ELR (cell line): ENCODE data around the gene GGCX.

Source experiments
- DNase-seq: peaks from one replicate; pipeline ENCODE4 v3.0.0-alpha.2; 2015; ENCODE audit warnings: low read depth

Gene GGCX

DNA sequence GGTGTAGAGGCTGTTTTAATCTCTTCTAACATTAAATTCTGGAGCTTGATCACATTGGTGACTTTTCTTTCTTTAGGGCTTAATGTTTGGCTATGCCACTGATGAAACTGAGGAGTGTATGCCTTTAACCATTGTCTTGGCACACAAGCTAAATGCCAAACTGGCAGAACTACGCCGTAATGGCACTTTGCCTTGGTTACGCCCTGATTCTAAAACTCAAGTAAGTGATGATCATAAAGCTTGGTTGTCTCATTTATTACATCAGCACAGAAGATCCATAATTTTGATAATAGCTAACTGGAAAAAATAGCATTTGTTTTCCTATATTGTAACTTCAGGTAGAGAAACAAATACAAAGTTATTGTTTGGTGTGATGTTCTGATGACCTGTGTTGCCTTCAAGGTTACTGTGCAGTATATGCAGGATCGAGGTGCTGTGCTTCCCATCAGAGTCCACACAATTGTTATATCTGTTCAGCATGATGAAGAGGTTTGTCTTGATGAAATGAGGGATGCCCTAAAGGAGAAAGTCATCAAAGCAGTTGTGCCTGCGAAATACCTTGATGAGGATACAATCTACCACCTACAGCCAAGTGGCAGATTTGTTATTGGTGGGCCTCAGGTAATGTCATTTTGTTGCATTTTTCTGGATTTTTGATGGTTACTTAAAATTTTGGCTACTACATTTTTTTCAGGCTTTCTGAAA is 19.4 kb downstream of the GGCX start:
- DNase-seq, result no peak

DNA sequence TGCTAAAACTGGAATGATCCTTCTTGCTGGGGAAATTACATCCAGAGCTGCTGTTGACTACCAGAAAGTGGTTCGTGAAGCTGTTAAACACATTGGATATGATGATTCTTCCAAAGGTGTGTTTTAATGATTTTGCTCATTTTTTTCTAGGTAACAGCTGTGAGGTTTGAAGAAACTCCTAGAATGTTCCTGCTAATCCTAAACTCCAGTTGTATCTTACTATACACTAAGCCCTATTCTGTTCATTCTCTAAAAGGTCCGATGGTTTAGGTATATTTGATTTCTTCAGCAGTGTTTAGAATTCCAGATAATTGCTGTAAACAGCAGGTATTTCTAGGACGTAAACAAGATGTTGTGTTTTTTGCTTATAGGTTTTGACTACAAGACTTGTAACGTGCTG is 20.0 kb downstream of the GGCX start:
- DNase-seq, result no peak

DNA sequence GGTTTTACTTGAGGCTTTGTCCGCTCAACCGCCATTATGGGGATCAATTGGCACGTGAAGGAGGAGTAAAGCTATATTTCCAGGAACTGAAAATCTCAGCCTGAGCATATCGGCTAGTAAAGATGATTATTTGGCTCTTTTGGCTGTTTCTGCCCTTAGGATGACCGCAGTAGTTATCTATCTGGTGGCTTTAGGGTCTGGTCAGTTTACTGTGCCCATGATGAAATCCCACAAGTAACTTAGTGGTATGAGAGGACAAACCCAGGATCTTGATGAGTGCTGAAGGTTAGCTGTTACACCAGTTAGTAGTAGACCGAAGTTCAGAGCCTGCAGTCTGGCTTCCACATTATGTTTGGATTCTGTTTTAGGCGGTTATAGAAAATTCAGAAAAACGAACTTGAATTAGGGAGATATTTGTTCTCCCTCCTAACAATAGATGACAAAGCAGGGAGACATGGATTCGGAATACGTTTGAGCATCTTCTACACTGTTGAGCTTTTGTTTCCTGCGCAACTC is 21.1 kb downstream of the GGCX start:
- peak; percentile 41 for DNase-seq

DNA sequence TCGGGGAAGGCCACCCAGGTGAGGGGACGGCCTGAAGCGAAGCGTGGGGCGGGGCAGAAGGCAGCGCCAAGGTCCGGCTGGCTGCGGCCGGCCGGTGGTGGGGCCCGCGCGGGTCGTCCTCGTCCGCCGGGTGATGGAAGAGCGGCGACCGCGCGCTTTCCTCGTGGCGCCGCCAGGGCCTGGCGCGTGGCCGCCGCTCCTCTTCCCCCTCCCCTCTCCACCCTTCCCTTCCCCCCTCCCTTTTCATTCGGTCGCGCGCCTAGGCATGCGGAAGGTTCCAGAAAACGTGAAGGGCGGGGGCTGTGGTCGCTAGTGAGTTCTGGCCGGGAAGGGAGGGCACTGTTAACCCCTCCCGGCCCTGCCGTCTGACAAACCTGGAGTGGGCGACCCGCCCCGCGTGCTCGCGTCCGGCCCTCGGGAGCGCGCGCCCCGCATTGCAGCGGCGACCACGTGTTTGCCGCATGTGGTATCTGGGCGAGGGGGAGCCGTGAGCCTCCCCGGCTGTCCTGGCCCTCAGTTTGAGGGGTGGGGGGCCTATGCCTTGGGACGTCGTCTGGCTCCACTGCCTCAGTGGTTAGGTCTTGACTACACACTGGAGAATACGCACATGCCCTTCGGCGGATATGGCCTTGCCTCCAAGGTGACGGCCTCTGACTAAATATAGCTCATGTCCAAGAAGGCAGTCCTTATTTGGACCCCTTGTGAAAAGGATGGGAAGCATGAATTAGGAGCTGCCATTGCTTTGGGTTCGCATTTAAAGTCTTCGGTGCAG is 21.7 kb downstream of the GGCX start:
- DNase-seq, result peak; percentile 70

DNA sequence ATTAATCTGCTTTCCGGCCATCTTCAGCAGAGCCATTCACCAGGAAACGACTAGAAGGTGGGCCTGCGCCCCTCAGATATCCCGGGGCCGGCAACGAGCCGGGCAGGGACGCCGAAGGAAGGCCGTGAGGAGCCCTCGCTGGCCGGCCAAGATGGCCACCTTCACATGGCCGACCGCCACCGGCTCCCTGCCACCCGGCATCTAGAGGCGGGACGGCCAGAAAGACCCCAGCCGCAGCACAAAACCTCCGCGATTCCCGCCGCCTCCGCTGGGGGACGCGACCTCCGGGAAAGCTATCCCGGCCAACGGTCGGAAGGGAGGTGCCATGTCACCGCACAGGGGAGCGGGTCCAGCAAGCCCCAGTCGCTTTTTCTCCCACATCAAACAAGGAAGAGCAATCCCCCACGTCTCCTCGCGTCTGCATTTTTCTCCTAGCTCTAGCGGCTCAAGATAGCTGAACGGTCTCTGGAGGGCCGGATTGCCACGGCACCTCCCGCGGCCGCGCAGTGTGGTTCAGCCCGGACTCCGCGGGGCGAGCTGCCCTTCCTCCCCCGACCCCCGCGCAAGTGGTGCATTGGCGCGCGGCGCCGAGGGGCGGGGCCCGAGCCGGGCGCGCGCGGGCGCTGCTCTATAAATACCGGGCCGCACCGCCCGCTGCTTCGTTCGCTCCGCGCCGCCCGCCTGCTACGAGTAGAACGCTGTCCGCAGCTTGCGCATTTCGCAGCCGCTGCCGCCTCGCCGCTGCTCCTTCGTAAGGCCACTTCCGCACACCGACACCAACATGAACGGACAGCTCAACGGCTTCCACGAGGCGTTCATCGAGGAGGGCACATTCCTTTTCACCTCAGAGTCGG is 22.6 kb downstream of the GGCX start, which contains the start of gene MAT2A:
Gene MAT2A, plus strand, starts transcription at position 662 of the 854 bp plus-strand sequence. Its CDS starts 120 bp downstream, at position 782.
- DNase-seq, result peak; percentile 95

DNA sequence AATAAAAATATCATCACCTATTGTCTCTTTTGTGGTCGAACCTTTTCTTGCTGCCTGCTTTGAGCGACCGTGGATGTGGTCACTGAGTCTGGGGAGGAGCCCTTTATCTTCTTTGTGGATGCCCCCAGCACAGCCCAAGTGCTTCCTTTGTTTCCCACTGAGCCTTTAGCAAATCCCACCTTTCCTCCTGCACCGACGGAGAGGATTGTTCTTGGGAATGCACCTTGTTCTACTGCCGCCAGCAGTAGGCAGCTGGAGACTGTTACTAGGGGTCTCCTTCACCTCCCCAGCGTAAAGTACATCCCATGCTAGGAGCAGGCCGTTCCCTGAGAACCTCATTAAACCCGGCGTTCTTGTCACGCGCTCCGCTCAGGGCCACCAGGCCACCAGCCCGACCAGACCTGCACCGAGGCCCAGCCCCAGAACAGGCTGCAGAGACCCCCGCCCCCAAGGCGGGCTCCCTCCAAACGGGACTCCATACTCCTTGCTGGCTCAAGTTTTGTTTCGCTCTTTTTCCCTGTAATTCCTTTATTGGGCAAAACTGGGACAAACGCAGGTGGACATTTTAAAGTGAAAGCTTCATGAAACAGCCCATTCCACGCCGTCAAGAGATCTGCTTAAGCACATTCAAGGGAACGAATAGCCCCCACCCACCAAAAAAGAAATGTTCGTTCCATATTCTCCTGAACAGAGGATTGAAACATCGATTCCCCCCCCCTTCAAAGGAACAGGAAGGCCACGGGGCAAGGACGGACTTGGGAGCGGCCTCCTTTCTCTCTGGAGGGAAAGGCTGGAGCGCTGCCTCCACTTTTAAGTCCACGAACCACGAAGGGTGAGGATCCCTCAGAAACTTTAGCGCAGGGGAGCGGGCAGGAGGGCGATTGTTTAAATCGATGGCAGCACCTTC is 23.4 kb downstream of the GGCX start:
- DNase-seq, result peak; percentile 64

DNA sequence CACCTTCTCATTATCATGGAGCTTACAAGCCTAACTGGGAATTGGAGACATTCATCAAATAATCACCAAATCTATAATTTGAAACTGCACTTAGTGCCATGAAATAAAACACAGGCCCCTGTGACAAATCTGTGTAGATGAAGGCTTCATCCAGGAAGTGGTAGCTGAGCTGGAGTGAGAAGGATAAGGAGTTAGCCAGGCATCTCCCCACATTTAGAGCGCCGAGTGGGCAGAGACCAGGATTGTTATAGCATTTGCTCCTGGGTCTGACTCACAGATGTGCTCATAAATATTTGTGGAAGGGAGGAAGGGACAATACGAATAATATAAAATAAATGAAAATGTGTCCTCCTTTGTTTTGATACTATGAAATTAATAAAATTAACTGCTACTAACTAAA is 24.8 kb downstream of the GGCX start:
- peak; percentile 92 for DNase-seq

DNA sequence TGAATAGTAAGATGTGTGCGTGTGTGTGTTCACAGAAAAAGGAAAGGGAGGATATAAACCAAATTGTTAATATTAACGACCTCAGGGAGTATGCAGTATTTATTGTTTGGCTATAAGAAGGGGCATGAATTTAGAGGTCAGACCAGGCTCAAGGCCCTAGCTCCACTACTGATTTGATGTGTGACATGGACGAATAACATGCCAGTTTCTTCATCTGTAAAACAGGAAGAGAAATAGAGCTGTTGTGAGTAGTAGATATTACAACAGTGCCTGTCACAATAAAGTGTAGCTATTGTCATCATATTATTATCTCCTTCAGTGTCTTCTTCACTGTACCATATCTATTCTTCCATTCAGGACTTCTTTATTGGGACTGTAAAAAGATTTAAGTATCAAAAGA is 26.4 kb downstream of the GGCX start:
- no peak for DNase-seq

DNA sequence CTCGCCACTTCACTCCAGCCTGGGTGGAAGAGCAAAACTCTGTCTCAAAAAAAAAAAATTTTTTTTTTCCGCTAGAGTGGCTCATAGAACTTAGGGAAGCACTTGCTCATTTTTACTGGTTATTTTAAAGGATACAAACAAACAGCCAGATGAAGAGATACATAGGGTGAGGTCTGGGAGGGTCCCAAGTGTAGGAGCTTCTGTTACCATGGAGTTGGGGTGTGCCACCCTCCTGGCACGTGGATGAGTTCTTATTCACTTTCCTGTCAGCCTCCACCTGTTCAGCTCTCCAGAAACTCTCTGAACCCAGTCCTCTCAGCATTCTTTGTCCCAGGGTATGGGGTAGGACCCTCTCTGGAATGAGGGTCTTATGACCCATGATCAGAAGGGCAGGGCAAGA is 27.2 kb downstream of the GGCX start:
- DNase-seq, result no peak

DNA sequence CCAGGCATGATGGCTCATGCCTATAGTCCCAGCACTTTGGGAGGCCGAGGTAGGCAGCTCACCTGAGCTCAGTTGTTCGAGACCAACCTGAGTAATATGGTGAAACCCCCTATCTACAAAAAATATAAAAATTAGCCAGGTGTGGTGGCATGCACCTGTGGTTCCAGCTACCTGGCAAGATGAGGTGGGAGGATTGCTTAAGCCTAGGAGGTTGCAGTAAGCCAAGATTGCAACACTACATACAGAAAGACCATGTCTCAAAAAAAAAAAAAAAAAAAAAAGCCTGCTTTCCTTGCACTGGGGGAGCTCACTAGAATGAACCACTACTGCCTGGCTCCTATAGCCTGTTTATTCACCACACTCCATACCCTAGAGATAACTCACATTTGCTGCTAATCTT is 29.7 kb downstream of the GGCX start:
- DNase-seq, result no peak

DNA sequence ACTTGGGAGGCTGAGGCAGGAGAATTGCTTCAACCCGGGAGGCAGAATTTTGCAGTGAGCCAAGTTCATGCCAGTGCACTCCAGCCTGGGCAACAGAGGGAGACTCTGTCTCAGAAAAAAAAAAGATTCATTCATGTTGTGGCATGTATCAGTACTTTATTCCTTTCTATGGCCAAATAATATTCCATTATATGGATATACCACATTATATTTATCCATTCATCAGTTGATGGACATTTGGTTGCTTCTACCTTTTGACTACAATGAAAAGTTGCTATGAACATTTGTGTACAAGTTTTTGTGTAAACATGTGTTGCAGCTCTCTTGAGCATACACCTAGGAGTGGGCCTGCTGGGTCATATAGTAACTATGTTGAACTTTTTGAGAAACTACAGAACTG is 31.5 kb downstream of the GGCX start:
- DNase-seq, result no peak

DNA sequence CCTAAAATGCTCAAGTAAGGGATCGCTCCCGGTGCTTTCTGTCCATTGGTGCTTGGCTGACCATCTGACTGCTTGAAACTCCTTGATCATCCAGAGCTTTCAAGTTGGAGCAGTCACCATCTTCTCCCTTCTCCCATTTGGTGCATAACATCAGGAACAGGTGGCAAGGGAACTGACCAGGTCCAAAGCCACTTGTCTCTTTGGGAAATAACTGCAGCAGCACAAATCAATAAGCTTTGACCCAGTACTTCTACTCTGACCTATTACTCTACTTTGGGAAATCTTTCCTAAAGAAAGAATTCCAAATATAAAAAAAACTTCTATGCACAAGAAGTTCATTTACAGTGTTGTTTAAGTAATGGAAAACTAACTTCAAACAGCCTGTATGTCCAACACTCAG is 32.9 kb downstream of the GGCX start:
- DNase-seq, result no peak

DNA sequence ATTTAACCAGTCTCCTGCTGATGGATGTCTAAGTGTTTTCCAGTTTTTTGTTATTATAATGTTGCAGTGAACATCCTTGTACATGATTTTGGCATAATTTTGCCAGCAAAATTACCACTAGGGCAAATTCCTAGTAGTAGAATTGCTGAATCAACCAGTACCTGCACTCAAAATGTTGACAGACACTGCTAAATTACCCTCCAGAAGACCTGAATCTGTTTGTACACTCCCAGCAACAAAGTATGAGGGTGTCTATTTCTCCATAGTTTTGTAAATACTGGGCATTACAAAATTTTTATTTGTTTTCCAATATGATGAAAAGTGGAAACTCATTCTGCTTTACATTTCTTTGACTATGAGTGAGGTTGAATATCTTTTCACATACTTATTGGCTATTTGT is 33.5 kb downstream of the GGCX start:
- DNase-seq, result no peak

DNA sequence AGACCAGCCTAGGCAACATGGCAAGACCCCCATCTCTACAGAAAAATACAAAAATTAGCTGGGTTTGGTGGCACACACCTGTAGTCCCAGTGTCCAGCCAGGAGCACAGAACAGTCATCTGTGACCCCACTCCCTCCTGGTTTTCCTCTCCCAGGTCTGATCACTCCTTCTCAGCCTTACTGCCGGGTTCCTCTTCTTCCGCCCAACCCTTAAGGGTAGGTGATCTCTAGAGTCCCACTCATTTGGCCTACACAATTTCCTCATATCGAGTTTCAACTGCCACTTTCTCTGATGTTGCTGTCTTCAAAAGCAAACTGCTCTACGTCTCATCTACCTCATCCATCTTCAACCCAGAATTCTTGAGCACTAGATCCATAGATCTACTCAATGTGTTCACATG is 35.7 kb downstream of the GGCX start:
- DNase-seq, result no peak

DNA sequence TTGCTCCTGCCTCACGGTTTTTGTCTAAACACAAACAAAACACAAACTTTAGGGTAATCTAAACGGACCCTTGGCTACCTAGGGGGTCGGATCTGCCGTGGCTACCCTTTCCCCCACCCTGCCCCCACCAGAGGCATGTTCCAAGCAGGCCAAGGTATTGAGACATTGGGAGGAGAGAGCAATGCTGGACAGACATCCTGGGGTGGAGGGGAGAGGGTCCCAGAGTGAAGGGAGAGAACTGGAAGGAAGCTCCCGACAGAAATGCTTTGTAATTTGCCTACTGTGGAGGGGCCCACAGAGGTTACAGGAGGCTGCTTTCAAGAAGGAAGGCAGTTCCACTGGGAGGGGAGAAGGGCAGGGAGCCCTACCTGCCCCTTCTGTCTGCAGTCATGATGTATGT is 36.3 kb downstream of the GGCX start:
- DNase-seq, result no peak

DNA sequence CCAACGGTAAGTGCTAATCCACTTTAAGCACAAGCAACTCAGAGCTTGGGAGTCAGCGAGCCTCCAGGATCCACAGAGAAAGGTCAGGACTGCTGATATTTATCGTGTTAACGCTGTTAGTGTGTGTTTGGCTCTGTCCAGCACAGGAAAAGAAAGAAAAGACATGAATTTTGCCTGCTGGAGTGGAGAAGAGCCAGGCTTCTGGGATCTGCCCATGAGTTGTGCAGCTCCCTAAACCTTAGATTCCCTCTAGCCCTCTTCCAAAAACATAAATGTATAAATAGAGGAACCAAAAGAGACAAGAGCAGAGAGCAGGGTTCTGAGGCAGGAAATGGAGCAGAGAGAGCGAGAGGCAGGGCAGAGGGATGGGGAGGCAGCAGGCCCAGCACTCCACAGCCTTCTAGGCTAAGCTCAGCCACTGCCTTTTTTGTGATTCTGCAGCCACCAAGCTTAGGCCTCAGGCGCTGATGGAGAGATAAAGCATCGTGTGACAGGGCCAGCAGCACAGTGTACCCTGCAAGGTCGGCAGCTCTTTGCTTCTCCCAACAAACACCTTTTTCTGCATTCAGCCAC is 36.9 kb downstream of the GGCX start:
- no peak for DNase-seq

DNA sequence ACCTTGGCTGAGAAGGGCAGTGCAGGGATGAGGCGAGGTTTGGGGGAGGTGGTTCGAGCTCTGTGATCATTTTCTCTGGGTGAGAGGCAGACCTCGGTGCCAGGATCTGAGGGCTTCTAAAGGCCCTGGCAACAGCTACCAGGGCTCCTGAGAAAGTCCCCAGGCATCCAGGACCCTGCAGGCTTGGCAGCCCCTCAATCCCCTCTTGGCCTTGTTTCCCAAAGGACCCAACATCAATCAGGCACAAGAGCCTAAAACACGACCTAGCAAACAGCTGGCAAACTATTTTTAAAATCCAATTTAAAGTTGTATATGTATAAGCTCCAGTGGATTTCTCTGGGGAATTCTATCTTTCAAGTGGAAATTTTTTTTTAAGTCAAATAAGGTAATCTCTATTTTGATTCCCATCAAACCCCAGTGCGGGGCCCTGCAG is 37.4 kb downstream of the GGCX start:
- DNase-seq, result no peak

DNA sequence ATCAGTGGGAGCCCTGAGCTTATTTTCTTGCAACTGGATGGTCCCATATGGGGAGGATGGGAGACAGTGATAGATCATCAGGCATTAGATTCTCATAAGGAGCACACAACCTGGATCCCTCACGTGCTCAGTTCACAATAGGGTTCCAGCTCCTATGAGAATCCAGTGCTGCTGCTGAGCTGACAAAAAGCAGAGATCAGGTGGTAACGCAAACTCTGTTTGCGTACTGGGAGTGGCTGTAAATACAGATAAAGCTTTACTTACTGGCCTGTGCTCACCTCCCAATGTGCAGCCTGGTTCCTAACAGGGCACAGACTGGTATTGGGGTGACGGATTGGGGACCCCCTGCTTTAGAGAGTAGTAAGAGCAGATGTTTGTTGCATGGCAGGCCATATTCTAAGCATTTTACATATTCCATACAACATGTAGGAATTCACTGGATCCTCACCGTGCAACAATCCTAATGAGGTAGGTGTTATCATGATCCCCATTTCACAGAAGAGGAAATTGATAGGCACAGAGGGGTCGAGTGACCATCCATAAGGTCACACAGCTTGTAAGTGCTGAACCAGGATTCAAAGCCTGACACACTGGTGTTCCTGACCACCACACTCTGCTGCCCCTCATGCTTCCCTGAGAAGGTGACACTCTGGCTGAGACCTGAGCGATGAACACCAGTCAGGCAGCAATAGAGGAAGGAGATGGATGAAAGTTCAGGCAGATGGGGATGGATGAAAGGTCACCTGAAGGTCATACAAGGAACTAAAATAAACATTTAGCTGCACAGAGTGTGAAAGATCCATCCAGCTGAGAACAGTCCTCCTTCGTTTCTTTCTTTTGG is 38.0 kb downstream of the GGCX start:
- no peak for DNase-seq

DNA sequence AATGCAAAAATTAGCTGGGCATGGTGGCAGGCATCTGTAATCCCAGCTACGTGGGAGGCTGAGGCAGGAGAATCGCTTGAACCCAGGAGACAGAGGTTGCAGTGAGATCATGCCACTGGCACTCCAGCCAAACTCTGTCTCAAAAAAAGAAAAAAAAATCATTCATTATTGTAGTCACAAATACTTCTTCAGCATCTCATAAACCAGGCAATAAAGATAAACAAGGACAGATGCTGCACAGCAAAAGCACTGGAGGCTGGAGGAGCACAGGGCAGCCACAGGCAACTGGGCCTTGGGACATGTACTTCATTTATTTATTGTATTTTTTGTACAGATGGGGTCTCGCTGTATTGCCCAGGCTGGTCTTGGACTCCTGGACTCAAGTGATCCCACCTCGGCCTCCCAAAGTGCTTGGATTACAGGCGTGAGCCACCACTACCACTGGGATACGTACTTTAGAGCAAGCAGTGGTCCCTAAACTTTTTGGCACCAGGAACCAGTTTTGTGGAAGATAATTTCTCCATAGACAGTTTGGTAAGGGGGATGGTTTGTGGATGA is 39.1 kb downstream of the GGCX start:
- no peak for DNase-seq
